ENCODE measurements around the gene TMC6. TPM values are rescaled to one million over a fixed set of nuclear protein-coding genes. Genes with fewer than 3 reads are reported as not detected.

TMC6 gene
- total RNA-seq, 1 experiment from 2014 or later, result 22.9 TPM

GRCh38 chr17:78110363-78111015 lies 18.1 kb downstream of the TMC6 start:
- ChIA-PET POLR2A (ENCODE audit: low non-redundant PET) (no interaction called here), CTCF (no interaction called here)
- Histone ChIP-seq H3K27ac (ENCODE audit: low read depth, low read length, poor library complexity, severe bottlenecking) (no peak overlapping the region), H3K36me3 (ENCODE audit: insufficient read depth, low read length, poor library complexity, severe bottlenecking) (peaks cover 4% of the 10 kb centered on the region), H3K9me3 (ENCODE audit: low read depth, low read length, poor library complexity, severe bottlenecking) (no peaks in the 10 kb centered on the region), H3K27me3 (replicated peaks; ENCODE audit: insufficient read depth, low read depth, low read length, poor library complexity) (no peaks in the 10 kb centered on the region), H3K4me3 (ENCODE audit: low read depth, low read length, poor library complexity, severe bottlenecking) (no peak overlapping the region), H3K4me1 (ENCODE audit: insufficient read depth, low read length, poor library complexity, severe bottlenecking) (no peaks in the 10 kb centered on the region)
- intact Hi-C loops (cut with micrococcal nuclease; ENCODE audit: unreplicated experiment), result no loop called here
- no peak for DNase-seq (ENCODE audit: low spot score)
- TF ChIP-seq EZH2 (IDR thresholded peaks at IDR 0.05; ENCODE audit: borderline replicate concordance, low read depth, low read length, poor library complexity, severe bottlenecking), result no peak
- TF ChIP-seq CTCF (conservative IDR thresholded peaks at IDR 0.05; ENCODE audit: low read depth, low read length), result no peak
- no TSS peak for BruUV-seq (replicated peaks)

GRCh38 chr17:78109489-78109761 lies 19.1 kb downstream of the TMC6 start:
- Histone ChIP-seq H3K9me3 (ENCODE audit: low read depth, low read length, poor library complexity, severe bottlenecking) (no peaks in the 10 kb centered on the region), H3K4me3 (ENCODE audit: low read depth, low read length, poor library complexity, severe bottlenecking) (no peak overlapping the region), H3K27ac (ENCODE audit: low read depth, low read length, poor library complexity, severe bottlenecking) (no peak overlapping the region), H3K27me3 (replicated peaks; ENCODE audit: insufficient read depth, low read depth, low read length, poor library complexity) (no peaks in the 10 kb centered on the region), H3K36me3 (ENCODE audit: insufficient read depth, low read length, poor library complexity, severe bottlenecking) (peaks cover 5% of the 10 kb centered on the region), H3K4me1 (ENCODE audit: insufficient read depth, low read length, poor library complexity, severe bottlenecking) (no peaks in the 10 kb centered on the region)
- intact Hi-C loops (cut with micrococcal nuclease; ENCODE audit: unreplicated experiment), result no loop called here
- CTCF ChIA-PET, result no interaction called here
- POLR2A ChIA-PET (ENCODE audit: low non-redundant PET), result no interaction called here
- no peak for TF ChIP-seq CTCF (conservative IDR thresholded peaks at IDR 0.05; ENCODE audit: low read depth, low read length)
- no peak for TF ChIP-seq EZH2 (IDR thresholded peaks at IDR 0.05; ENCODE audit: borderline replicate concordance, low read depth, low read length, poor library complexity, severe bottlenecking)
- DNase-seq (ENCODE audit: low spot score), result no peak
- BruUV-seq (replicated peaks), result no TSS peak

- Histone ChIP-seq H3K4me1 (ENCODE audit: insufficient read depth, low read length, poor library complexity, severe bottlenecking) (no peaks in the 10 kb centered on the region), H3K36me3 (ENCODE audit: insufficient read depth, low read length, poor library complexity, severe bottlenecking) (peaks cover 7% of the 10 kb centered on the region), H3K9me3 (ENCODE audit: low read depth, low read length, poor library complexity, severe bottlenecking) (no peaks in the 10 kb centered on the region), H3K27me3 (replicated peaks; ENCODE audit: insufficient read depth, low read depth, low read length, poor library complexity) (no peaks in the 10 kb centered on the region), H3K27ac (ENCODE audit: low read depth, low read length, poor library complexity, severe bottlenecking) (no peak overlapping the region), H3K4me3 (ENCODE audit: low read depth, low read length, poor library complexity, severe bottlenecking) (no peak overlapping the region)
- BruUV-seq (replicated peaks), result no TSS peak
- intact Hi-C loops (cut with micrococcal nuclease; ENCODE audit: unreplicated experiment), result no loop called here
- no peak for DNase-seq (ENCODE audit: low spot score)
- ChIA-PET POLR2A (ENCODE audit: low non-redundant PET) (no interaction called here), CTCF (no interaction called here)
- TF ChIP-seq EZH2 (IDR thresholded peaks at IDR 0.05; ENCODE audit: borderline replicate concordance, low read depth, low read length, poor library complexity, severe bottlenecking) (no peak), CTCF (conservative IDR thresholded peaks at IDR 0.05; ENCODE audit: low read depth, low read length) (no peak)
These were observed 19.6 kb downstream of the TMC6 start for GRCh38 chr17:78108726-78109488.
